PFSK-1 (cell line): Measurements from ENCODE around the gene TFEC.

Experiments used
- FOXP2 ChIP-seq: optimal IDR thresholded peaks from 2 replicates; pipeline ENCODE3; 2011; ENCODE audit warnings: borderline replicate concordance, control low read depth, inconsistent platforms; ENCODE audit not compliant: insufficient read depth; ENCODE audit errors: extremely low read length, extremely low read depth
- POLR2AphosphoS5 ChIP-seq: IDR thresholded peaks from 2 replicates; pipeline ENCODE4 v1.6.1; 2012; ENCODE audit warnings: low read depth, mild to moderate bottlenecking, control low read depth, low read length, moderate library complexity
- REST ChIP-seq, 2 experiments: IDR thresholded peaks; 2 replicates each; pipeline versions ENCODE4 v1.6.1 to v1.8.0; 2011 to 2012; ENCODE audit warnings: low read depth in 2 of 2, low read length in 2 of 2, control low read depth in 1 of 2, inconsistent platforms in 1 of 2, mild to moderate bottlenecking in 1 of 2, moderate library complexity in 1 of 2; ENCODE audit not compliant: insufficient read depth in 1 of 2
- SIN3A ChIP-seq: IDR thresholded peaks from 2 replicates; pipeline ENCODE4 v1.6.1; 2012; ENCODE audit warnings: mild to moderate bottlenecking, low read length, moderate library complexity, borderline replicate concordance; ENCODE audit not compliant: insufficient read depth
- TAF1 ChIP-seq: IDR thresholded peaks from 2 replicates; pipeline ENCODE4 v1.6.1; 2012; ENCODE audit warnings: low read length, control low read depth, borderline replicate concordance; ENCODE audit not compliant: insufficient read depth

TFEC gene

GRCh38 chr7:115937960-115938359, 92.6 kb downstream of the TFEC start:
- TF ChIP-seq SIN3A = no peak
- TF ChIP-seq POLR2AphosphoS5 = no peak
- no peak for TF ChIP-seq TAF1
- no peak for TF ChIP-seq REST (IDR thresholded peaks at IDR 0.05; ENCODE audit: insufficient read depth in 1 of 2, low read depth in 2 of 2, low read length in 2 of 2)
- TF ChIP-seq FOXP2 = no peak

GRCh38 chr7:115933471-115933870, 97.1 kb downstream of the TFEC start:
- no peak for TF ChIP-seq TAF1
- no peak for TF ChIP-seq FOXP2
- no peak for TF ChIP-seq SIN3A
- TF ChIP-seq REST (IDR thresholded peaks at IDR 0.05; ENCODE audit: insufficient read depth in 1 of 2, low read depth in 2 of 2, low read length in 2 of 2) = no peak
- no peak for TF ChIP-seq POLR2AphosphoS5

GRCh38 chr7:115932880-115933279, 97.7 kb downstream of the TFEC start:
- TF ChIP-seq REST (IDR thresholded peaks at IDR 0.05; ENCODE audit: insufficient read depth in 1 of 2, low read depth in 2 of 2, low read length in 2 of 2) (no peak), SIN3A (no peak), FOXP2 (no peak), POLR2AphosphoS5 (no peak), TAF1 (no peak)

- TF ChIP-seq TAF1 (no peak), SIN3A (no peak), REST (IDR thresholded peaks at IDR 0.05; ENCODE audit: insufficient read depth in 1 of 2, low read depth in 2 of 2, low read length in 2 of 2) (no peak), POLR2AphosphoS5 (no peak), FOXP2 (no peak)
Measured at GRCh38 chr7:115924411-115924810, 106.2 kb downstream of the TFEC start.

- TF ChIP-seq FOXP2 = no peak
- TF ChIP-seq POLR2AphosphoS5 = no peak
- TF ChIP-seq SIN3A = no peak
- no peak for TF ChIP-seq REST (IDR thresholded peaks at IDR 0.05; ENCODE audit: insufficient read depth in 1 of 2, low read depth in 2 of 2, low read length in 2 of 2)
Measured at GRCh38 chr7:115920367-115920766, 110.2 kb downstream of the TFEC start.
